AG10803 (cell line): ENCODE data around the gene RNPS1.
A peak's percentile ranks its signal among the peaks of the same experiment; 100 is the strongest.

Experiments
- DNase-seq: peaks from one replicate; pipeline ENCODE4 v3.0.0; 2010; ENCODE audit warnings: low read depth
- H3K4me3 ChIP-seq: 2 replicates; pipeline ENCODE4 v1.5.1; 2011; ENCODE audit warnings: mild to moderate bottlenecking, low read length, control low read depth
- TF ChIP-seq, protein P1 (sequence below): conservative IDR thresholded peaks from 2 replicates; pipeline ENCODE4 v1.5.1; 2011; ENCODE audit warnings: mild to moderate bottlenecking, low read length, control low read depth, inconsistent platforms

RNPS1 gene

DNA sequence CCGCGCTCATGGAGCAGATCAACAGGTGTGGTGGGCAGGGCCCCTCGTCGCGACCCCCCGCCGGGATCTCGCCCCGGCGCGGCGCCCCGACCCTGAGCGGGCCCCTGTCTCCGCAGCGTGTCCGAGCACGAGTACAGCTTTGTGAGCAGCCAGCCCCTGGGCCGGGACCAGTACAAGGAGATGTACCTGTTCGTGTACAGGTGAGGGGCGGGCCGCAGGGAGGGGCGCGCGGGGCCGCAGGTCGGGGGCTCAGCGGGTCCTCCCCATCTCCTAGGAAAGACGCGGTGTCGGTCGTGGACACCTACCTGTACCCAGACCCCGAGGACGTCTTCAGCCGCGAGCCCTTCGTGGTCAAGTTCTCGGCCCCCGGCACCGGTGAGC is 30.8 kb downstream of the RNPS1 start:
- no peak for DNase-seq
- H3K4me3 ChIP-seq: no peak overlapping the region; the same call in 1 of the 2 replicates
- TF ChIP-seq, protein P1, sequence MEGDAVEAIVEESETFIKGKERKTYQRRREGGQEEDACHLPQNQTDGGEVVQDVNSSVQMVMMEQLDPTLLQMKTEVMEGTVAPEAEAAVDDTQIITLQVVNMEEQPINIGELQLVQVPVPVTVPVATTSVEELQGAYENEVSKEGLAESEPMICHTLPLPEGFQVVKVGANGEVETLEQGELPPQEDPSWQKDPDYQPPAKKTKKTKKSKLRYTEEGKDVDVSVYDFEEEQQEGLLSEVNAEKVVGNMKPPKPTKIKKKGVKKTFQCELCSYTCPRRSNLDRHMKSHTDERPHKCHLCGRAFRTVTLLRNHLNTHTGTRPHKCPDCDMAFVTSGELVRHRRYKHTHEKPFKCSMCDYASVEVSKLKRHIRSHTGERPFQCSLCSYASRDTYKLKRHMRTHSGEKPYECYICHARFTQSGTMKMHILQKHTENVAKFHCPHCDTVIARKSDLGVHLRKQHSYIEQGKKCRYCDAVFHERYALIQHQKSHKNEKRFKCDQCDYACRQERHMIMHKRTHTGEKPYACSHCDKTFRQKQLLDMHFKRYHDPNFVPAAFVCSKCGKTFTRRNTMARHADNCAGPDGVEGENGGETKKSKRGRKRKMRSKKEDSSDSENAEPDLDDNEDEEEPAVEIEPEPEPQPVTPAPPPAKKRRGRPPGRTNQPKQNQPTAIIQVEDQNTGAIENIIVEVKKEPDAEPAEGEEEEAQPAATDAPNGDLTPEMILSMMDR: no peak

DNA sequence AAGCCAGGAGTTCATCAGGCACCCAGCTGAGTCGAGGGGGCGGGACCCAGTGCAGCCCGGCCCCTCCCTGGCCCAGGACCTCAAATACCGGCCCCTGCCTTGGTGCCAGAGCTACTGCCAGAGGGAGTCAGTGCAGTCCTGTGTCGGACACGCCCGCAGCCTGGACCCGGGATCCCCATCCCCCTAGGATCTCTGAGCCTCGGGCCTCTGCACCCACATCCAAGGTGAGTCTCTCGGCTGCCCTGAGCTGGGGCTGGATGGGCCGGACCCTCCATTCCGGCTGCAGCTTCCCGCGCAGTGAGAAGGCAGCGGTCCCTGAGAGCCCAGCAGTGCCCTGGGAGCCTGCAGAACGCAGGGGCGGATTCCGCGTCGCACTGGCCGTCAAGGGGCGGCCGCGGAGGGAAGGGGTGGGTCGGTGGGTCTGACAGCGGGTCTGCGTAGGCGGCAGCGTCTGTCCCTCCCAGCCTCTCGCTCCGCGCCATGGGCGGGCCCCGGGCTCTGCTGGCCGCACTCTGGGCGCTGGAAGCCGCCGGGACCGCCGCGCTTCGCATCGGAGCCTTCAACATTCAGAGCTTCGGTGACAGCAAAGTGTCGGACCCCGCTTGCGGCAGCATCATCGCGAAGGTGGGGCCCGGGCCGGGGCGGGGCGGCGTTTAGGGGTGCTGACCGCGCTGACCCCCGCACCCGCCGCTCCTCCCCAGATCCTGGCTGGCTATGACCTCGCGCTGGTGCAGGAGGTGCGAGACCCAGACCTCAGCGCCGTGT is 31.4 kb downstream of the RNPS1 start, which contains the start of gene DNASE1L2:
Gene DNASE1L2, plus strand, starts transcription at position 108 of the 765 bp plus-strand sequence. Its CDS starts 373 bp downstream, at position 481.
- DNase-seq: no peak
- TF ChIP-seq, protein P1: no peak
- peak within 1 kb of the TSS; percentile 27 for H3K4me3 ChIP-seq

DNA sequence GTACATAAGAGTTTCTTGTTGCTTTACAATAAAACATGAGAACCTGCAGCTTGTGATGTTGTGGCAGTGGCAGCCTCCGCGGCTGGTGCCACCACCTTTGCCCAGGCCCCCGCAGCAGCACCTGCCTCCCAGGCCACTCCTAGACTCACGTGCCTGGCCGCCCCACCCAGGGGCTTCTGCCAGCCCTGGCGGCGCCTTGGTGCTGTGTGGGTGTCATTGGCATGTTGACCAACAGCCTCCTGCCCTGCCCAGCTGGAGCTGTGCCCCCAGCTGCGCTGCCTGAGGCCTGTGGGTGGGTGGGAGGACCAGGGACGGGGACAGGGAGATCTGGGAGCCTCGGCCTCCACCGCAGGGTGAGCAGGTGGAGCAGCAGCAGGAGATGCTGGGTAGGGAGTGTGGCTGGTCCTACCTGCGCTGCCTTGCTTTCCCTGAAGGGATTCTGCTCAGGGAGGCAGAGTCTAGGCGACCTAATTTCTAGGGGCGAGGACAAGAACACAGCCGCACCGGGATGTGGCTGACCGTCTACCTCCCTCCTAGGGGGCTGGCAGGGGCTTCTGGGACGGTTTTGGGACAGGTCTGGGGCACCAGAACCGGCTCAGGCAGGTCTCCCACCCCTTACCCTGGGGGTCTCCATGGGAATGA is 32.1 kb downstream of the RNPS1 start:
- no peak for DNase-seq
- no peak overlapping the region for H3K4me3 ChIP-seq
- TF ChIP-seq, protein P1: no peak

DNA sequence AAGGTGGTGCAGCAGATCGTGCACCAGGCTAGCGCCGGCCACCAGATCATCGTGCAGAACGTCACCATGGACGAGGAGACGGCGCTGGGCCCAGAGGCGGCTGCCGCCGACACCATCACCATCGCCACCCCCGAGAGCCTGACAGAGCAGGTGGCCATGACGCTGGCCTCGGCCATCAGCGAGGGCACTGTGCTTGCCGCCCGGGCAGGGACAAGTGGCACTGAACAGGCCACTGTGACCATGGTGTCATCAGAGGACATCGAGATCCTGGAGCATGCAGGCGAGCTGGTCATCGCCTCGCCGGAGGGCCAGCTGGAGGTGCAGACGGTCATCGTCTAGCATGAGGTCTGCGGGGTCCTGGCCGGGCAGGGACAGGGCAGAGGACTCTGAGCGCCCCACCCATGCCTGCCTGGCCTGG is 32.7 kb downstream of the RNPS1 start:
- no peak for DNase-seq
- no peak overlapping the region for H3K4me3 ChIP-seq
- TF ChIP-seq, protein P1: no peak

DNA sequence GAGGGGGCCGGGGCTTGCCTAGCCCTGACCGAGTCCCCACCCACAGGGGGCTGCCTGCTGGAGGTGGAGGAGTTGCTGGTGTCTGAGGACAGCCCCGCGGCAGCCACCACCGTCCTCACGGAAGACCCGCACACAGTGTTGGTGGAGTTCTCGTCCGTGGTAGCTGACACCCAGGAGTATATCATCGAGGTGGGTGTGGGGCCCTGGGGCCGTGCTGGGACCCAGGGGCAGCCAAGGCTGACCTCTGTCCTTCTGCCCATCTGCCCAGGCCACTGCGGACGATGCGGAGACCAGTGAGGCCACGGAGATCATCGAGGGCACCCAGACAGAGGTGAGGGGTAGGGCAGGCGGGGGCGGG is 33.1 kb downstream of the RNPS1 start:
- TF ChIP-seq, protein P1: no peak
- DNase-seq: no peak
- no peak overlapping the region for H3K4me3 ChIP-seq

DNA sequence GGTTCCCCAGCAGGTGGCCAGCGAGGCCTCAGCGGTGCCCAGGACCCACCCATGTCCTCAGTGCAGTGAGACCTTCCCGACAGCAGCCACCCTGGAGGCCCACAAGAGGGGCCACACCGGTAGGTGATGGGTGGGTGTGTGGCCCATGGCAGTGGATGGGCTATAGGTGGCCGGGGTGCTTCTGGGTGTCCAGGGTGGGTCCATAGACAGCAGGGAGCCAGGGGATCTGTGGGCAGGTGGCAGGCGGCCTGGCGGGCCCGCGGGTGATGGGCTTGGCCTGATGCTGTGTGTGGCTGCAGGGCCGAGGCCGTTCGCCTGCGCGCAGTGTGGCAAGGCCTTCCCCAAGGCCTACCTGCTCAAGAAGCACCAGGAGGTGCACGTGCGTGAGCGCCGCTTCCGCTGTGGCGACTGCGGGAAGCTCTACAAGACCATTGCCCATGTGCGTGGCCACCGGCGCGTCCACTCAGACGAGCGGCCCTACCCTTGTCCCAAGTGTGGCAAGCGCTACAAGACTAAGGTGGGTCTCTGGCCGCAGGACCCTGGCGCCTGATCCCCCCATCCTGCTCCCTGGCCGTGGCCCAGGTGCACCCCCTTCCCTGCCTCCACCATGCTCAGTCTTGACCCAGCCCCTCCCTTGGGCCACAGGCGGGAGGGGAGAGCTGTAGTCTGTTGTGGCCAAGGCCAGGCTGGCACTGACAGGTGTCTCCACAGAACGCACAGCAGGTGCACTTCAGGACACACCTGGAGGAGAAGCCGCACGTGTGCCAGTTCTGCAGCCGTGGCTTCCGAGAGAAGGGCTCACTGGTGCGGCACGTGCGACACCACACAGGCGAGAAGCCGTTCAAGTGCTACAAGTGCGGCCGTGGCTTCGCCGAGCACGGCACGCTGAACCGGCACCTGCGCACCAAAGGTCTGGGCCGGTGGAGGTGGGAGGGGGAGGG is 33.8 kb downstream of the RNPS1 start:
- no peak overlapping the region for H3K4me3 ChIP-seq
- no peak for DNase-seq
- TF ChIP-seq, protein P1: no peak
